H9 (cell line): ENCODE results near the gene ST3GAL5. TPM values are rescaled to one million over a fixed set of nuclear protein-coding genes. Genes with fewer than 3 reads are reported as not detected.

Experiments used
- DNase-seq: peaks from one replicate; pipeline ENCODE4 v3.0.0-alpha.2; 2017
- H2AFZ ChIP-seq: one replicate; pipeline ENCODE4 v1.6.1; 2013; ENCODE audit warnings: mild to moderate bottlenecking, low read length, control low read depth, moderate library complexity
- H2AK5ac ChIP-seq: 2 replicates; pipeline ENCODE4 v1.6.1; 2013; ENCODE audit warnings: low read length, control low read depth, mixed read lengths; ENCODE audit not compliant: insufficient read length
- H2BK120ac ChIP-seq: one replicate; pipeline ENCODE4 v1.6.1; 2013; ENCODE audit warnings: low read depth, mild to moderate bottlenecking, low read length, control low read depth, inconsistent platforms; ENCODE audit not compliant: poor library complexity, severe bottlenecking
- H2BK12ac ChIP-seq: 2 replicates; pipeline ENCODE4 v1.6.1; 2013; ENCODE audit warnings: low read length, control low read depth, mixed read lengths, low read depth; ENCODE audit not compliant: insufficient read length
- H2BK15ac ChIP-seq: 2 replicates; pipeline ENCODE4 v1.6.1; 2013; ENCODE audit warnings: low read depth, low read length, control low read depth
- H2BK20ac ChIP-seq: one replicate; pipeline ENCODE4 v1.6.1; 2013; ENCODE audit warnings: low read depth, mild to moderate bottlenecking, low read length, control low read depth, inconsistent platforms; ENCODE audit not compliant: poor library complexity, severe bottlenecking
- H2BK5ac ChIP-seq: 2 replicates; pipeline ENCODE4 v1.6.1; 2013; ENCODE audit warnings: low read length, control low read depth, mixed read lengths; ENCODE audit not compliant: insufficient read length
- H3K14ac ChIP-seq: 2 replicates; pipeline ENCODE4 v1.6.1; 2013; ENCODE audit warnings: low read length, control low read depth; ENCODE audit not compliant: insufficient read depth
- H3K18ac ChIP-seq: 2 replicates; pipeline ENCODE4 v1.6.1; 2013; ENCODE audit warnings: low read depth, mild to moderate bottlenecking, mixed read lengths, low read length, control low read depth; ENCODE audit not compliant: insufficient read length
- H3K23ac ChIP-seq: 2 replicates; pipeline ENCODE4 v1.6.1; 2013; ENCODE audit warnings: low read length, control low read depth, mixed read lengths, low read depth; ENCODE audit not compliant: insufficient read length
- H3K23me2 ChIP-seq: 2 replicates; pipeline ENCODE4 v1.6.1; 2013; ENCODE audit warnings: low read depth, mild to moderate bottlenecking, mixed read lengths, low read length, control low read depth; ENCODE audit not compliant: insufficient read length, poor library complexity, severe bottlenecking
- H3K27ac ChIP-seq: 2 replicates; pipeline ENCODE4 v1.5.1; 2013; ENCODE audit warnings: low read length, control low read depth, mixed read lengths, low read depth; ENCODE audit not compliant: insufficient read length
- H3K27me3 ChIP-seq: 2 replicates; pipeline ENCODE4 v1.6.1; 2013; ENCODE audit warnings: low read length, control low read depth, inconsistent platforms; ENCODE audit not compliant: insufficient read depth
- H3K4ac ChIP-seq: 2 replicates; pipeline ENCODE4 v1.6.1; 2013; ENCODE audit warnings: low read depth, mild to moderate bottlenecking, control low read depth, inconsistent platforms, low read length, moderate library complexity
- H3K4me1 ChIP-seq: 2 replicates; pipeline ENCODE4 v1.6.1; 2013; ENCODE audit warnings: low read length, control low read depth, inconsistent platforms; ENCODE audit not compliant: insufficient read depth
- H3K4me2 ChIP-seq: 2 replicates; pipeline ENCODE4 v1.6.1; 2013; ENCODE audit warnings: low read length, control low read depth, mixed read lengths; ENCODE audit not compliant: insufficient read length, insufficient read depth
- H3K56ac ChIP-seq: 2 replicates; pipeline ENCODE4 v1.6.1; 2013; ENCODE audit warnings: low read depth, mild to moderate bottlenecking, mixed read lengths, low read length, control low read depth; ENCODE audit not compliant: insufficient read length
- H3K79me1 ChIP-seq: 2 replicates; pipeline ENCODE4 v1.6.1; 2013; ENCODE audit warnings: low read depth, mild to moderate bottlenecking, moderate library complexity, low read length, control low read depth, inconsistent platforms; ENCODE audit not compliant: insufficient read depth, poor library complexity, severe bottlenecking
- H3K79me2 ChIP-seq: 2 replicates; pipeline ENCODE4 v1.6.1; 2013; ENCODE audit warnings: low read length, control low read depth, inconsistent platforms; ENCODE audit not compliant: insufficient read depth
- H3K9ac ChIP-seq: 2 replicates; pipeline ENCODE4 v1.6.1; 2013; ENCODE audit warnings: low read length, control low read depth, mixed read lengths; ENCODE audit not compliant: insufficient read length; ENCODE audit errors: extremely low read depth
- H3K9me3 ChIP-seq: one replicate; pipeline ENCODE4 v1.6.1; 2013; ENCODE audit warnings: low read depth, low read length, inconsistent platforms; ENCODE audit not compliant: control insufficient read depth
- H3T11ph ChIP-seq: one replicate; pipeline ENCODE4 v1.6.1; 2013; ENCODE audit warnings: mild to moderate bottlenecking, low read length, control low read depth, inconsistent platforms
- H4K20me1 ChIP-seq: one replicate; pipeline ENCODE4 v1.6.1; 2013; ENCODE audit not compliant: control insufficient read depth, insufficient read length, insufficient read depth
- H4K5ac ChIP-seq: 2 replicates; pipeline ENCODE4 v1.6.1; 2013; ENCODE audit warnings: low read depth, mild to moderate bottlenecking, mixed read lengths, low read length, control low read depth; ENCODE audit not compliant: insufficient read length
- H4K8ac ChIP-seq: replicated peaks from 2 replicates; pipeline ENCODE4 v1.6.1; 2013; ENCODE audit warnings: low read length, control low read depth, mixed read lengths, low read depth; ENCODE audit not compliant: insufficient read length
- H4K91ac ChIP-seq: 2 replicates; pipeline ENCODE4 v1.6.1; 2013; ENCODE audit warnings: low read depth, mild to moderate bottlenecking, moderate library complexity, mixed read lengths, low read length, control low read depth; ENCODE audit not compliant: insufficient read length
- H3K27ac Mint-ChIP-seq, 3 experiments: 2 replicates in 2 of 3; 3 replicates in 1 of 3; pipeline ENCODE4 v1.8.0; 2020 to 2021; ENCODE audit warnings: mixed read lengths in 3 of 3, mild to moderate bottlenecking in 1 of 3, moderate library complexity in 1 of 3
- H3K27me3 Mint-ChIP-seq: 2 replicates; pipeline ENCODE4 v1.8.0; 2021; ENCODE audit warnings: low read depth, mild to moderate bottlenecking, moderate library complexity, mixed read lengths
- H3K36me3 Mint-ChIP-seq, 3 experiments: 2 replicates in 2 of 3; 3 replicates in 1 of 3; pipeline ENCODE4 v1.8.0; 2020 to 2021; ENCODE audit warnings: low read depth in 3 of 3, mixed read lengths in 3 of 3; ENCODE audit not compliant: insufficient read depth in 1 of 3
- H3K4me1 Mint-ChIP-seq, 2 experiments: 2 replicates each; pipeline ENCODE4 v1.8.0; 2020; ENCODE audit warnings: mixed read lengths in 2 of 2
- H3K4me3 Mint-ChIP-seq, 2 experiments: 2 replicates in 1 of 2; 3 replicates in 1 of 2; pipeline ENCODE4 v1.8.0; 2020 to 2021; ENCODE audit warnings: mild to moderate bottlenecking in 2 of 2, mixed read lengths in 2 of 2, moderate library complexity in 1 of 2
- H3K9me3 Mint-ChIP-seq, 2 experiments: 2 replicates in 1 of 2; 3 replicates in 1 of 2; pipeline ENCODE4 v1.8.0; 2020; ENCODE audit warnings: mild to moderate bottlenecking in 2 of 2, mixed read lengths in 2 of 2, moderate library complexity in 1 of 2
- WGBS: extraction: QIAGEN DNeasy Blood & Tissue Kit; methylation state at CpG from one replicate; pipeline ENCODE4 v1.1.7; 2013; ENCODE audit warnings: missing lambda C conversion rate, low lambda C conversion rate, mixed read lengths; ENCODE audit not compliant: insufficient read length; ENCODE audit errors: extremely low coverage; 5-methylcytosine and 5-hydroxymethylcytosine counted together
- total RNA-seq: library from RNA; stranded (reverse); gene quantifications from 2 replicates; pipeline ENCODE4 v1.2.1, GENCODE V29; 2021
- TF ChIP-seq, protein P1 (sequence below): fragments of 200-600 bp; sonication (generic); conservative IDR thresholded peaks from 3 replicates; pipeline ENCODE4 v1.8.0; 2021; ENCODE audit warnings: antibody characterized with exemption, mild to moderate bottlenecking

Gene ST3GAL5
- total RNA-seq, 1 experiment from 2014 or later = 3.3 TPM

DNA sequence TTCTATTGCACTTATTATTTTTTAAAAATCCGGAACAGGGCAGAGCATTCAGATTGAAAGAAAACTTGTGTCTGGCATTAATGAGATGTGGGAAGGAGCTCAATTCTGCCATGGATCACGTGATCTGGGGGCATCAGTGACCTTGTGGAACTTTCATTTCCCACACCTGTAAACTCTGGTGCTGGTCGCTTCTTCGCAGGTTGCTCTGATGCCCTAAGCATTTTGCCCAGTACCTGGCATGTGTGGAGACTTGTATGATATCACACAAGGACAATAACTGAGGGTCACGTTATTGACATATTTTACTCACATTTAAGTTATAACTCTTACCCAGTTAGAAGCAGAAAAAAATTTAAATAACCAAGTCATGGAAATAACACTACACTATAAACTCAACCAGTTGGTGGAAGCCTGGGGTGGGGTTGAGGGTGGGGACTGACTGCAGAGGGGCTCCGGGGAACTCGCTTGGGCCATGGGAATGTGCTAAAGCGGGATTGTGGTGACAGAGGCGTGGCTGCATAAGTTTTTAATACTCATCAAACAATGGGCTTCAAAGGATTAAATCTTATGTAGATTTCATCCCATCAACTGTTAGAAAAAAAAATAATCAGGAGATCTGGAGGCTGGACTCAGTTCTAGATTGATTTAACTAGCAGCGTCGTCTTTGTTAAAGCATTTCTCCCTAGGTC lies 36.5 kb downstream of the ST3GAL5 start:
- no peak overlapping the region for H2BK5ac ChIP-seq
- H2BK12ac ChIP-seq = no peak overlapping the region
- Mint-ChIP-seq H3K36me3 (no peaks in the 10 kb centered on the region), H3K9me3 (no peaks in the 10 kb centered on the region), H3K4me3 (no peak overlapping the region), H3K27ac (no peak overlapping the region), H3K27me3 (no peaks in the 10 kb centered on the region), H3K4me1 (peaks cover 0 to 5% of the 10 kb centered on the region in 2 experiments; a peak in 2 of 4 replicates)
- H3K9ac ChIP-seq = no peak overlapping the region
- H3K4me2 ChIP-seq = no peak overlapping the region
- no peak overlapping the region for H4K5ac ChIP-seq
- no peak overlapping the region for H3K27ac ChIP-seq
- no peaks in the 10 kb centered on the region for H3K9me3 ChIP-seq
- no peaks in the 10 kb centered on the region for H3K27me3 ChIP-seq
- H3K4ac ChIP-seq = no peak overlapping the region
- H2AK5ac ChIP-seq = no peak overlapping the region
- H3T11ph ChIP-seq = no peak overlapping the region
- H3K56ac ChIP-seq = no peak overlapping the region
- H4K8ac ChIP-seq = no peak overlapping the region
- no peak overlapping the region for H3K18ac ChIP-seq
- no peak overlapping the region for H2AFZ ChIP-seq
- no peak overlapping the region for H3K14ac ChIP-seq
- no peak overlapping the region for H2BK20ac ChIP-seq
- no peaks in the 10 kb centered on the region; the same call in 1 of the 2 replicates for H3K79me2 ChIP-seq
- H2BK120ac ChIP-seq = no peak overlapping the region
- no peaks in the 10 kb centered on the region for H4K20me1 ChIP-seq
- H3K23me2 ChIP-seq = no peaks in the 10 kb centered on the region
- H3K4me1 ChIP-seq = no peaks in the 10 kb centered on the region; the same call in 1 of the 2 replicates
- TF ChIP-seq, protein P1, sequence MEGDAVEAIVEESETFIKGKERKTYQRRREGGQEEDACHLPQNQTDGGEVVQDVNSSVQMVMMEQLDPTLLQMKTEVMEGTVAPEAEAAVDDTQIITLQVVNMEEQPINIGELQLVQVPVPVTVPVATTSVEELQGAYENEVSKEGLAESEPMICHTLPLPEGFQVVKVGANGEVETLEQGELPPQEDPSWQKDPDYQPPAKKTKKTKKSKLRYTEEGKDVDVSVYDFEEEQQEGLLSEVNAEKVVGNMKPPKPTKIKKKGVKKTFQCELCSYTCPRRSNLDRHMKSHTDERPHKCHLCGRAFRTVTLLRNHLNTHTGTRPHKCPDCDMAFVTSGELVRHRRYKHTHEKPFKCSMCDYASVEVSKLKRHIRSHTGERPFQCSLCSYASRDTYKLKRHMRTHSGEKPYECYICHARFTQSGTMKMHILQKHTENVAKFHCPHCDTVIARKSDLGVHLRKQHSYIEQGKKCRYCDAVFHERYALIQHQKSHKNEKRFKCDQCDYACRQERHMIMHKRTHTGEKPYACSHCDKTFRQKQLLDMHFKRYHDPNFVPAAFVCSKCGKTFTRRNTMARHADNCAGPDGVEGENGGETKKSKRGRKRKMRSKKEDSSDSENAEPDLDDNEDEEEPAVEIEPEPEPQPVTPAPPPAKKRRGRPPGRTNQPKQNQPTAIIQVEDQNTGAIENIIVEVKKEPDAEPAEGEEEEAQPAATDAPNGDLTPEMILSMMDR = no peak
- no CpG with 5 or more reads among the region's 11 CpGs for WGBS
- DNase-seq = no peak
- H2BK15ac ChIP-seq = no peak overlapping the region
- no peak overlapping the region for H4K91ac ChIP-seq
- no peak overlapping the region for H3K23ac ChIP-seq
- no peaks in the 10 kb centered on the region for H3K79me1 ChIP-seq
